NCI-H128 (cell line): ENCODE data around the gene RAB13.

Experiments
- DNase-seq: peaks from one replicate; lab custom pipeline; 2025; ENCODE audit not compliant: unreplicated experiment; lab: John Stamatoyannopoulos, UW

Gene RAB13

GRCh38 chr1:153978274-153978909 is 7.7 kb downstream of the RAB13 start:
- DNase-seq, result no peak

- DNase-seq, result peak; percentile 87
Observed at GRCh38 chr1:153977250-153978240, 8.6 kb downstream of the RAB13 start, which contains the start of gene JTB. TSS of gene JTB (minus strand) at chr1:153977674. CDS start at chr1:153977252, 422 bp downstream.

- DNase-seq, result no peak
Observed at GRCh38 chr1:153976819-153977249, 9.3 kb downstream of the RAB13 start.

GRCh38 chr1:153973525-153973924 is 12.6 kb downstream of the RAB13 start:
- no peak for DNase-seq

GRCh38 chr1:153973071-153973470 is 13.1 kb downstream of the RAB13 start:
- DNase-seq, result no peak

- no peak for DNase-seq
Observed at GRCh38 chr1:153970346-153970745, 15.8 kb downstream of the RAB13 start.

- no peak for DNase-seq
Observed at GRCh38 chr1:153968972-153969371, 17.2 kb downstream of the RAB13 start.

- no peak for DNase-seq
Observed at GRCh38 chr1:153968408-153968807, 17.7 kb downstream of the RAB13 start.

- no peak for DNase-seq
Observed at GRCh38 chr1:153968000-153968363, 18.2 kb downstream of the RAB13 start.

GRCh38 chr1:153967107-153967999 is 18.8 kb downstream of the RAB13 start, which contains the start of gene CREB3L4:
TSS of gene CREB3L4 (plus strand) at chr1:153967902. CDS start at chr1:153968526, 624 bp downstream.
- DNase-seq, result peak; percentile 98

GRCh38 chr1:153963850-153964331 is 22.2 kb downstream of the RAB13 start:
- no peak for DNase-seq

GRCh38 chr1:153963030-153963849 is 22.9 kb downstream of the RAB13 start, which contains the start of gene SLC39A1:
TSS of gene SLC39A1 (minus strand) at chr1:153963537. CDS start at chr1:153962715, 822 bp downstream.
- DNase-seq, result peak; percentile 99

GRCh38 chr1:153962088-153963029 is 23.8 kb downstream of the RAB13 start:
- DNase-seq, result no peak

- DNase-seq, result no peak
Observed at GRCh38 chr1:153961421-153961820, 24.7 kb downstream of the RAB13 start.

- no peak for DNase-seq
Observed at GRCh38 chr1:153960206-153960605, 25.9 kb downstream of the RAB13 start.

GRCh38 chr1:153959454-153959853 is 26.7 kb downstream of the RAB13 start:
- DNase-seq, result no peak

- DNase-seq, result no peak
Observed at GRCh38 chr1:153958961-153959260, 27.2 kb downstream of the RAB13 start.

- DNase-seq, result peak; percentile 98
Observed at GRCh38 chr1:153958111-153958960, 27.8 kb downstream of the RAB13 start, which contains the start of gene CRTC2. TSS of gene CRTC2 (minus strand) at chr1:153958612. CDS start at chr1:153958497, 115 bp downstream.
